D721Med (cell line): ENCODE data around the gene ATP10A.

Experiments used
- DNase-seq: peaks from one replicate; pipeline ENCODE4 v3.0.0; 2011; ENCODE audit warnings: low spot score; ENCODE audit not compliant: insufficient read length
- FAIRE-seq: peaks from 2 replicates; lab custom pipeline; 2011; peaks lifted over from hg19 to GRCh38; lab: Jason Lieb, UNC
- CTCF ChIP-seq: IDR thresholded peaks from 2 replicates; pipeline ENCODE4 v1.5.1; 2012; ENCODE audit warnings: mild to moderate bottlenecking, control low read depth; ENCODE audit not compliant: insufficient read depth; ENCODE audit errors: missing control alignments

ATP10A gene

DNA sequence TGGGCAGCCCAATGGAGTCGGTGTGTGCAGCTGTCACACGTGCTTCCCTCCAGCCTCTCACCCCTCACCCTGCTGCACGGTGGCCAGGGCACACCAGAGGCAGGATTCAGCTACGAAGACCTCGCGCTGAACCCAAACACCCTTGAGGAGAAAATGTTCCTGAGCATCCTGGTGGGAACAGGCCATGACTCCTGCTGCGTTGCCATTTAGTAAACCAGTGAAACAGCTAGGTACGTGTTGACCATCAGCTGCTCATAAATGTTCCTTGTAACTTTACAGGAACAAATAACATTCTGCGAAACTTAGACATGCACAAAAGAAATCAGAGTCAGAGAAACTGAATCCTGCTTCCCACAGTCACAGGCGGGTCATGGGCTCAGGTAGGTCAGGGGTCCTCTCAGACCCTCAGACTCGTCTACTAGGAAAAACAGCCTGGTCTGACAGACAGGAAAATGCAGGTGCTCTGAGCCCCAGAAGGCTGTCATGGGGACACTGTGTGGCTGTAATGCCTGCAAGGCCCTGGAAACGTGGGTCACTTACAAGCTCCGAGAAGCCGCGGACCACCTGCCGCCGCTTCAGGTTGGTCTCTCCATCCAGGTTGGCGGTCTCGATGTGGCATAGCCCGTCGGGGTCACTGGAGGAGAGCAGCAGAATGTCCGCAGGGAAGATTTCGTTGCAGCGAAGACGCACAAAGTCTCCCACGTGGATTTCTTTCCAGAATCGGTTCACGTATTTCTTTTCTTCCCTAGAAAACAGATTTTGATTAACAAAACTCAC lies 82.5 kb downstream of the ATP10A start:
- FAIRE-seq: no peak
- no peak for DNase-seq
- TF ChIP-seq CTCF: no peak

- no peak for FAIRE-seq
These were observed 85.0 kb downstream of the ATP10A start for GRCh38 chr15:25778161-25778560.

GRCh38 chr15:25777037-25777436 lies 86.1 kb downstream of the ATP10A start:
- DNase-seq (no peak), FAIRE-seq (no peak)
- no peak for TF ChIP-seq CTCF

More at GRCh38 chr15:25778161-25778560, 85.0 kb downstream of the ATP10A start:
- no peak for DNase-seq
- no peak for TF ChIP-seq CTCF

DNA sequence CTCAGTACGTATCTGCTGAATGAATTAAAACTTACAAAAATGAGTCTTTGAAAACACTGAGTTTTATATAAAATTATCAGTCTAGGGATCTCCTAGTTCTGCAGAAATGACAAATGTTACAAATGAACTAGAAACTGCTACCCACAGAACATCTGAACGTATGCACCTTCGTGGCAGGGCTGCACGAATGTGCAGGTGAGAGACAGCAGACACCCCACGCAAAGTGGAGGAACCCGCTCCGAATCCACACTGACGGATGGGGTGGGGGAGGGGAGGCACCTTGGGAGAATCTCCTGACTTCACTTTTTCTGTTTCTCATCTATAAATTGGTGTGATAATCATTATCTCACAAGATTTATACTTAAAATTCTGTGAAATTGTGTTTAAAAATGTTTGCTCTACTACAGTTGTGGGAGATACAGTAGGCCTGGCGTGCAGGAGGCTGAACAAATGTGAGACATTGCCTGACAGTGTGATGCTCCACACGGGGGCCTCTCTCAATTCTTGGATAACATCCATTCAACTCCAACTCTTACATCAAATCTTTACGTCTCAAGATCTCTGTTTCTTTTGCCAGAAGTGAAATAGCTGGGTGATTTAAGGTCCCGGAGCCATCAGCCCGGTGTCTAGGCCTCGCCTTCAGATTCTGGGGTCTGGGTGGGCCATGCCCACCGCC lies 86.9 kb downstream of the ATP10A start:
- no peak for TF ChIP-seq CTCF
- DNase-seq (no peak), FAIRE-seq (no peak)

DNA sequence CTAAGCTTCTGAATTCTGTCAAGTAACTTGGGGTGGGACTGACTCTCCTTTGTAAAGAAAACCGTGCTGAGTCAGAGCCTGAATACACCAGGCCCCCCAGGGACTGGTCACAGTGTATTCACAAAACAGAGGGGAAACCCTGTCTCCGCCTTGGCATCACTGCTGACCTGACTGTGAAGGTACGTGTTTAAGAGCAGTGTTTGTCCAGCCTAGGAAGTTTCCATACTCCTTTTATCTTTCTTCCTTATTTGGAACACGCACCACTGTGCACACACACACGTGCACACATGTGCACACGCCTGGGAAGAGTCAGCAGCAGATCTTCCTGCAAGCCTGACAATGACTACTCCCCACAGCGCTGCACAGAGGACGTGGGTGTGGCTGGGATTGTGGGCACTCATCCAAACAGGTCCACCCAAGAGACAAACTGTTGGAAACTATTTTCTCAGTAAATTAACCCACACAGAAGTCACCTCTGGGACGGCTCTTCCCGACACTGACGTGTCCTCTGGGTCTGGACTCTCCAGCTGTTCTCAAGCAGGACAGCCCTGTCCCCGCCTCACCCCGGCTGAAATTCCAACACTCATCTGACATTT lies 87.7 kb downstream of the ATP10A start:
- FAIRE-seq (no peak), DNase-seq (peak; percentile 14)
- TF ChIP-seq CTCF: no peak

DNA sequence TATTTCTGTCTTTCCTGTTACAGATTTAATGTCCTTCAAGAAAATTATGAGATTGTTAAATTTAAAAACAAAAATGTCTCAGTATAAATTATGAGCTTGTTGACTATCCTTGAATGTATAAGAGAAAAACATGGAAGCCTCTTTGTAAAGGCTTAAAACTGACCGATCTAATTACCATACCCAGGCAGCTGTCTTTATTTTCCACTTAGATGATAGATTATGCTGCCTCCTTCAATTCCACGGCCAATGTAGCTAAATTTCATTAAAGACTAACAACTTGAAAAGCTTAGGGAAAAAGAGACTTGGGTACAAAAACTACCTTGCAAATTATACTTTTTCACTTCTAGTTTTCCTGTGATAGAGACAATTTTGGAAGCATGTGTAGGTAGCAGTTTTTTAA lies 88.3 kb downstream of the ATP10A start:
- no peak for TF ChIP-seq CTCF
- DNase-seq (peak; percentile 53), FAIRE-seq (no peak)

DNA sequence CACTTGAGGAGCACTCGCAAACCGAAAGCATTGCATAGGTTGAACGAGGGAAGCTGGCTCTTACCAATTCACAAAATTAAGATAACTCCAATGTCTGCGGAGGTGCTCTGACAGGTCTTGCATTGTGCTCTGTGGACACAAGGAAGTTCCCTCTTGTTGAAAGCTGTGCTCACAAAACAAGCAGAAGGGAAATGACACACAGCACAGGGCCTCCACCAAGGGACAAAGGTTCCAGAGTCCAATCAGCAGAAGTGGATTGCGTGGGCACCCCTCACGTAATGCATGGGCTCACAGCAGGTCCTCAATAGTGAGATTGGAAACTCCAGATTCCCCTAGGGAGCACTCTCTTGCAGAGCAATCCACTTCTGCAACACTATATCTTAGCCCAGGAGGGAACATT lies 89.9 kb downstream of the ATP10A start:
- FAIRE-seq: no peak
- TF ChIP-seq CTCF: no peak
- DNase-seq: peak; percentile 6
